RWPE2 (cell line): ENCODE measurements around the gene PRKAG2.
A peak's percentile ranks its signal among the peaks of the same experiment; 100 is the strongest.

Experiments
- ATAC-seq: fragments of 200-7000 bp; cut with Tn5 transposase; 3 replicates; pipeline ENCODE4 v1.9.1; 2021; ENCODE audit warnings: low read depth
- DNase-seq: peaks from one replicate; pipeline ENCODE4 v3.0.0-alpha.2; 2020; ENCODE audit warnings: low spot score
- H3K27ac ChIP-seq: fragments of 450-650 bp; 2 replicates; pipeline ENCODE4 v1.5.1; 2017; ENCODE audit warnings: mild to moderate bottlenecking; ENCODE audit not compliant: poor library complexity, severe bottlenecking
- H3K27me3 ChIP-seq: fragments of 250-450 bp; sonication (Bioruptor Pico); 2 replicates; pipeline ENCODE4 v1.5.1; 2021; ENCODE audit warnings: mild to moderate bottlenecking, moderate library complexity; ENCODE audit not compliant: insufficient read depth, poor library complexity, severe bottlenecking
- H3K36me3 ChIP-seq: fragments of 250-450 bp; sonication (Bioruptor Pico); 2 replicates; pipeline ENCODE4 v1.5.1; 2020; ENCODE audit warnings: low read depth, mild to moderate bottlenecking, moderate library complexity
- H3K4me1 ChIP-seq: fragments of 250-450 bp; sonication (Bioruptor Pico); 2 replicates; pipeline ENCODE4 v1.5.1; 2021; ENCODE audit warnings: mild to moderate bottlenecking, moderate library complexity; ENCODE audit not compliant: insufficient read depth, poor library complexity, severe bottlenecking
- H3K4me3 ChIP-seq: fragments of 250-450 bp; sonication (Bioruptor Pico); 2 replicates; pipeline ENCODE4 v1.5.1; 2021; ENCODE audit warnings: mild to moderate bottlenecking, moderate library complexity; ENCODE audit not compliant: severe bottlenecking
- H3K9me3 ChIP-seq: fragments of 250-450 bp; sonication (Bioruptor Pico); 2 replicates; pipeline ENCODE4 v1.5.1; 2021; ENCODE audit warnings: mild to moderate bottlenecking, moderate library complexity; ENCODE audit not compliant: severe bottlenecking
- CTCF ChIP-seq: fragments of 450-650 bp; IDR thresholded peaks from one replicate; pipeline ENCODE4 v1.5.1; 2017; ENCODE audit warnings: mild to moderate bottlenecking, moderate library complexity; ENCODE audit not compliant: poor library complexity, severe bottlenecking

PRKAG2 gene

GRCh38 chr7:151675196-151675920, 201.6 kb downstream of the PRKAG2 start:
- Histone ChIP-seq H3K36me3 (no peaks in the 10 kb centered on the region), H3K27me3 (no peaks in the 10 kb centered on the region), H3K9me3 (no peaks in the 10 kb centered on the region), H3K4me1 (peaks cover 11% of the 10 kb centered on the region), H3K27ac (no peak overlapping the region), H3K4me3 (no peak overlapping the region)
- TF ChIP-seq CTCF = no peak
- ATAC-seq = no peak
- no peak for DNase-seq

GRCh38 chr7:151674161-151674920, 202.6 kb downstream of the PRKAG2 start:
- H3K4me3 ChIP-seq = no peak overlapping the region
- no peaks in the 10 kb centered on the region for H3K27me3 ChIP-seq
- ATAC-seq (no peak), DNase-seq (no peak)
- no peak for TF ChIP-seq CTCF
- H3K4me1 ChIP-seq = peaks cover 7% of the 10 kb centered on the region
- H3K27ac ChIP-seq = no peak overlapping the region
- no peaks in the 10 kb centered on the region for H3K9me3 ChIP-seq
- no peaks in the 10 kb centered on the region for H3K36me3 ChIP-seq

DNA sequence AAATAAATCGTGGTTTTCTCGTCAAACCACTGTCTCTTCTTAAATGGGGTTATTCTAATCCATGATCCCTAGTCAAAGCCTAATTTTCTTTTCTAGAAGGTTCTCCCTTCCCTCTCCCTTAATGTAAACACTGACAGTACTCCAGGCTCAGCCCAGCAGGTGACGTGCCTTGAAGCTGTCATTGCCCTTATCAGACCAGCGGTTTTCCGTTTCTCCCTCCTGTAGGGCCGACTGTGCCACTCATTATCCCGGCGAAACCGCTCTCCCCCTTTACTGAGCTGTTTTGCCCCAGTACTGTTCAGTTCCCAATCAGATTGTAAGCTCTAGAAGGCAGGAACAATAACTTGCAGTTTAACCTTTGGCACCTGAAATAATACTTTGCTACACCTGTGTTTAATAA, 203.7 kb downstream of the PRKAG2 start:
- peaks cover 7% of the 10 kb centered on the region for H3K4me1 ChIP-seq
- no peak overlapping the region for H3K4me3 ChIP-seq
- no peaks in the 10 kb centered on the region for H3K27me3 ChIP-seq
- ATAC-seq (no peak), DNase-seq (no peak)
- TF ChIP-seq CTCF = no peak
- H3K27ac ChIP-seq = no peak overlapping the region
- no peaks in the 10 kb centered on the region for H3K36me3 ChIP-seq
- no peaks in the 10 kb centered on the region for H3K9me3 ChIP-seq

- Histone ChIP-seq H3K4me1 (peaks cover 7% of the 10 kb centered on the region), H3K27ac (no peak overlapping the region), H3K4me3 (no peak overlapping the region), H3K27me3 (no peaks in the 10 kb centered on the region), H3K36me3 (no peaks in the 10 kb centered on the region), H3K9me3 (no peaks in the 10 kb centered on the region)
- no peak for TF ChIP-seq CTCF
- ATAC-seq (no peak), DNase-seq (no peak)
Observed at GRCh38 chr7:151672716-151673115, 204.2 kb downstream of the PRKAG2 start.

GRCh38 chr7:151671514-151671913, 205.4 kb downstream of the PRKAG2 start:
- no peaks in the 10 kb centered on the region for H3K9me3 ChIP-seq
- ATAC-seq = peak; percentile 99

More at GRCh38 chr7:151671514-151671913, 205.4 kb downstream of the PRKAG2 start:
- TF ChIP-seq CTCF = no peak
- H3K27me3 ChIP-seq = no peaks in the 10 kb centered on the region
- no peak overlapping the region for H3K4me3 ChIP-seq
- H3K4me1 ChIP-seq = peaks cover 7% of the 10 kb centered on the region
- H3K27ac ChIP-seq = peak overlapping the region; percentile 9
- DNase-seq = no peak
- H3K36me3 ChIP-seq = no peaks in the 10 kb centered on the region
